Vagina (tissue), 2 donors: ENCODE measurements around the gene ZNF780B.

Experiments used
- POLR2A ChIP-seq, 2 donors: fragments of 450-650 bp; IDR thresholded peaks; one replicate each; pipeline ENCODE4 v1.6.1; 2017; ENCODE audit warnings: antibody characterized with exemption in 2 of 2, mild to moderate bottlenecking in 2 of 2, moderate library complexity in 2 of 2
- TF ChIP-seq, protein P1 (sequence below), 3 experiments: fragments of 450-650 bp in 2 of 3; fragments of 200-600 bp in 1 of 3; sonication (generic) in 1 of 3; IDR thresholded peaks; one replicate each; pipeline ENCODE4 v1.5.1; 2017 to 2019; ENCODE audit warnings: antibody characterized with exemption in 3 of 3, mild to moderate bottlenecking in 2 of 3, moderate library complexity in 2 of 3

- TF ChIP-seq, protein P1, sequence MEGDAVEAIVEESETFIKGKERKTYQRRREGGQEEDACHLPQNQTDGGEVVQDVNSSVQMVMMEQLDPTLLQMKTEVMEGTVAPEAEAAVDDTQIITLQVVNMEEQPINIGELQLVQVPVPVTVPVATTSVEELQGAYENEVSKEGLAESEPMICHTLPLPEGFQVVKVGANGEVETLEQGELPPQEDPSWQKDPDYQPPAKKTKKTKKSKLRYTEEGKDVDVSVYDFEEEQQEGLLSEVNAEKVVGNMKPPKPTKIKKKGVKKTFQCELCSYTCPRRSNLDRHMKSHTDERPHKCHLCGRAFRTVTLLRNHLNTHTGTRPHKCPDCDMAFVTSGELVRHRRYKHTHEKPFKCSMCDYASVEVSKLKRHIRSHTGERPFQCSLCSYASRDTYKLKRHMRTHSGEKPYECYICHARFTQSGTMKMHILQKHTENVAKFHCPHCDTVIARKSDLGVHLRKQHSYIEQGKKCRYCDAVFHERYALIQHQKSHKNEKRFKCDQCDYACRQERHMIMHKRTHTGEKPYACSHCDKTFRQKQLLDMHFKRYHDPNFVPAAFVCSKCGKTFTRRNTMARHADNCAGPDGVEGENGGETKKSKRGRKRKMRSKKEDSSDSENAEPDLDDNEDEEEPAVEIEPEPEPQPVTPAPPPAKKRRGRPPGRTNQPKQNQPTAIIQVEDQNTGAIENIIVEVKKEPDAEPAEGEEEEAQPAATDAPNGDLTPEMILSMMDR (IDR thresholded peaks at IDR 0.05): no peak
- no peak for TF ChIP-seq POLR2A (IDR thresholded peaks at IDR 0.05)
Measured at GRCh38 chr19:40078377-40078776, 22.3 kb upstream of the ZNF780B start.
